Fibroblast of gingiva (primary cell): Measurements from ENCODE around the gene TTYH3.
A peak's percentile ranks its signal among the peaks of the same experiment; 100 is the strongest.
"Not testable (repeated sequence)": the region's sequence is repeated elsewhere in the genome, so short reads cannot be mapped to it uniquely, and the experiment has no call there.

Experiments
- DNase-seq: peaks from one replicate; pipeline ENCODE4 v3.0.0-alpha.2; 2011; ENCODE audit warnings: low read depth

The TTYH3 gene

GRCh38 chr7:2688409-2689342 lies 56.9 kb downstream of the TTYH3 start:
- no peak for DNase-seq

- DNase-seq: no peak
These were observed 57.6 kb downstream of the TTYH3 start for GRCh38 chr7:2689343-2689847.

GRCh38 chr7:2689951-2690705 lies 58.3 kb downstream of the TTYH3 start:
- DNase-seq: no peak

GRCh38 chr7:2691011-2691707 lies 59.4 kb downstream of the TTYH3 start:
- DNase-seq: no peak

- DNase-seq: not testable (repeated sequence)
These were observed 60.2 kb downstream of the TTYH3 start for GRCh38 chr7:2691932-2692439.

GRCh38 chr7:2692543-2692942 lies 60.8 kb downstream of the TTYH3 start:
- no peak for DNase-seq

- DNase-seq: not testable (repeated sequence)
These were observed 61.8 kb downstream of the TTYH3 start for GRCh38 chr7:2693420-2694121.

- not testable (repeated sequence) for DNase-seq
These were observed 62.3 kb downstream of the TTYH3 start for GRCh38 chr7:2694122-2694436.

GRCh38 chr7:2698581-2699288 lies 66.9 kb downstream of the TTYH3 start:
- DNase-seq: no peak

- no peak for DNase-seq
These were observed 67.5 kb downstream of the TTYH3 start for GRCh38 chr7:2699289-2699620.

- DNase-seq: no peak
These were observed 68.5 kb downstream of the TTYH3 start for GRCh38 chr7:2700141-2700850.

GRCh38 chr7:2701424-2701823 lies 69.6 kb downstream of the TTYH3 start:
- no peak for DNase-seq

- peak; percentile 81 for DNase-seq
These were observed 70.2 kb downstream of the TTYH3 start for GRCh38 chr7:2701832-2702593.

- DNase-seq: no peak
These were observed 70.8 kb downstream of the TTYH3 start for GRCh38 chr7:2702594-2702957.

- DNase-seq: no peak
These were observed 73.7 kb downstream of the TTYH3 start for GRCh38 chr7:2705371-2706096.

- no peak for DNase-seq
These were observed 74.9 kb downstream of the TTYH3 start for GRCh38 chr7:2706685-2707126.

- no peak for DNase-seq
These were observed 75.7 kb downstream of the TTYH3 start for GRCh38 chr7:2707481-2707880.

- DNase-seq: no peak
These were observed 76.3 kb downstream of the TTYH3 start for GRCh38 chr7:2708041-2708440.
